ENCODE data around the gene MAJIN.
A peak's percentile ranks its signal among the peaks of the same experiment; 100 is the strongest.
"Not testable (repeated sequence)": the region's sequence is repeated elsewhere in the genome, so short reads cannot be mapped to it uniquely, and the experiment has no call there.

MAJIN gene

DNA sequence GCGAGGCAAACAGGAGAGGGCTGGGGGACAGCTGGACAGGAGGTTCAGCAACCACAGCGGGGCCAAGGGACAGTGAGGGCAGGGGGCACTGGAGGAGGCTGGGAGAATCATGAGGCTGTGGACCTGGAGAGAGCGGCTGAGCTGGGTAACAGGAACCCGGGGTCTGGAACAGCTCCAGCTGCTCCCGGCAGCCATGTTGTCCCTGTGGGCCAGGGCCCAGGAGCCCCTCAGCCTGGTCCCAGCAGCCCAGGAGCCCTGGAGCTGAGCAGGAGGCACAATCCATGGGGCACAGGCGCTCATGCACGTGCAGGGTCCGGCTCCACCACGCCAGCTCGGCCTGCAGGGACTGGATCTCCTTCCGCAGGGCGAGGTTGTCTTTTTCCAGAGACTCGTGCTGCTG, 17.5 kb upstream of the MAJIN start:
- DNase-seq = no peak

- no peak for DNase-seq
Measured at GRCh38 chr11:64987998-64988854, 16.3 kb upstream of the MAJIN start.

DNA sequence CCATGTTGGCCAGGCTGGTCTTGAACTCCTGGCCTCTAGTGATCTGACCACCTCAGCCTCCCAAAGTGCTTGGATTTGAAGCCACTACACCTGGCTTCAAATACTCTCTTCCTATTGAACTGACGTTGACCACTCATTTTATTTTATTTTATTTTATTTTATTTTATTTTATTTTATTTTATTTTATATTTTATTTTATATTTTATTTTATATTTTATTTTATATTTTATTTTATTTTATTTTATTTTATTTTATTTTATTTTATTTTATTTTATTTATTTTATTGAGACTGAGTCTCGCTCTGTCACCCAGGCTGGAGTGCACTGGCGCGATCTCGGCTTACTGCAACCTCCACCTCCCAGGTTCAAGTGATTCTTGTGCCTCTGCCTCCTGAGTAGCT, 11.4 kb upstream of the MAJIN start:
- not testable (repeated sequence) for DNase-seq

- no peak for DNase-seq
Measured at GRCh38 chr11:64976651-64977050, 4.7 kb upstream of the MAJIN start.

DNA sequence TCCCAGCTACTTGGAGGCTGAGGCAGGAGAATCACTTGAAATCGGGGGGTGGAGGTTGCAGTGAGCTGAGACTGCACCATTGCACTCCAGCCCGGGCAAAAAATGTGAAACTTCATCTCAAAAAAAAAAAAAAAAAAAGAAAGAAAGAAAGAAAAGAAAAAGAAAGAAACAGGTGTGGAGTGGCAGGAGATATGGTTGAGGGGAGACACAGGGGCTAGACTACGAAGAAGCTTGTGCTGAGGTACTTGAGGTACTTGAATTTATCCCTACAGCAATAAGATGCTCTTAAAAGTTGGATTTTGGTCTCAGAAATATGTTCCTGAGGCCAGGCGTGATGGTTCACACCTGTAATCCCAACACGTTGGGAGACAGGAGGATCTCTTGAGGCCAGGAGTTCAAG, 2.2 kb upstream of the MAJIN start:
- DNase-seq = no peak

GRCh38 chr11:64970731-64971151, 1.2 kb downstream of the MAJIN start:
- DNase-seq = peak; percentile 22 to 39

- no peak for DNase-seq
Measured at GRCh38 chr11:64969209-64969608, 2.7 kb downstream of the MAJIN start.

GRCh38 chr11:64967375-64967774, 4.5 kb downstream of the MAJIN start:
- DNase-seq = no peak

DNA sequence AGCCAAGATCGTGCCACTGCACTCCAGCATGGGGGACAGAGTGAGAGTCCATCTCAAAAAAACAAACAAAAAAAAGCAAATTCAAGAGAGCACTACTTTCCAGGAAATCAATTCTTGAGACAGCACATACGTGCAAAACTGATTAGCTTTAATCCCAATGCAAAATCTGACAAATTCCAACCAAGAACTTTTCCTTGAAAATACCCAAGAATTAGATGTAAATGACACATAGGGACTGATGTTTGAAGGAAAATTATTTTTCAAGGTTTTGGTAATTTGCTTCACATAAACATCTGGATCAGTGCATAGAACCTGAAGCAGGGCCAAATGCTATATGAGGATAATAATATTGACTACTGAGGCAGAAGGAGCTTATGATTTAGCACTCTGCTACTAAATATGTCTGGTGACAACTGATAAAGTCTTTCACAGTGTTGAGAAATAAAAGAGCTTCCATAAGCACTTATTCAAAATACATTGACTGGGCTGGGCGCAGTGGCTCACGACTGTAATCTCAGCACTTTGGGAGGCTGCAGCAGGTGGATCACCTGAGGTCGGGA, 8.8 kb downstream of the MAJIN start:
- no peak for DNase-seq

- no peak for DNase-seq
Measured at GRCh38 chr11:64960719-64961118, 11.2 kb downstream of the MAJIN start.

GRCh38 chr11:64959498-64959897, 12.4 kb downstream of the MAJIN start:
- no peak for DNase-seq

GRCh38 chr11:64954201-64954600, 17.7 kb downstream of the MAJIN start:
- DNase-seq = no peak

- no peak for DNase-seq
Measured at GRCh38 chr11:64951529-64951928, 20.4 kb downstream of the MAJIN start.

GRCh38 chr11:64947208-64947814, 24.6 kb downstream of the MAJIN start:
- DNase-seq = no peak

DNA sequence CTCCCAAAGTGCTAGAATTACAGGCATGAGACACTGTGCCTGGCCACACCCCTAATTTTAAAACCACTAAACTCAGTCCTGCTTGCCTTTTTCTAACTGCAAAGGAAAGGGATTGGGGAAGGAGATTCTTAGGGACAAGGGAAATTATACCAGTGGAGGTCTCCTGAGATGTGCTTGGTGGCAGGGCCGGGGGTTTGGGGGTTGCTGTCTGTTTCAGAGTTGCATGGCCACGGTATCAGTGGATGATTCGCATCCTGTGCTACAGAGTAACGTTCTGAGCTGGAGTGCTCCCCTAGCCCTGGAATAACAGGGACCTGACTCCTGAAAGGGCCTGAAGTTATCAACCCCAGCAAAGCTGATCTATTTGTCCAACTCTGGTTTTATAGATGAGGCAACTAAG, 35.4 kb downstream of the MAJIN start:
- DNase-seq = no peak

DNA sequence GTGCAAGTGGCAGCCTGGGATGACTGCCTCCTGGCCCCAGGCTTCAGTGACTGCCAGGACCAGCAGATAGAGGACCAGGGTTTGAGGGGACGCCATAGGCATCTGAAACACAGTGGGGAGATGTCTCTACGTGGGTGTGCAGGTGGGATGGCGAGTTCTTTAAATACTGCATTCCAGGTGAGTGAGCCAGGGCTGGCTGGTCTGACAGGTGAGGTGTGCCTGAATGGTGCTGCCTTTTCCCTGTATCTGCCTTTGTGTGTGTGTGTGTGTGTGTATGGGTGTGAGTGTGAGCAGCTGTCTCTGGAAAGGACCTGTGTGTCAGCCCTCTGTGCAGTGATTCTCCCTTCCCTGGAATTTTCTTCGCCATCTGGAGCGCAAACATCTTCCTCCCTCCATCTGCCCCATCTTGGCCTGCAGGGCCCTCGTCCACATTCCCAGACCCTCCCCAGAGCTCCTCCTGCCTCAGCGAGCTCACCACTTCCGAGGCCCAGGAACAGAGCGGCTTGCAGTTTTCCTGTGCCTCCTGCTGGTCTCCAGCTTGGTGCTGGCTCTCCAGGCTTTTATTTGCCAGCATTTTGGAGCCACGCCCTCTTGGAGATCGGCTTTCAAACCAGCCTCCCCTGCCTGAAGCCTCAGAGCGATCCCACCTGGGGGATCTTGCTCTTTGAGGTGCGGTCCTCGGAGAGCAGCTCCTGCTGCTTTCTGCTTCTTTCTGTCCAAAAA, 36.4 kb downstream of the MAJIN start, which contains the start of gene GPHA2:
GPHA2 (minus strand) TSS at position 535 of the 723 bp plus-strand sequence; CDS start at position 102, 433 bp downstream.
- DNase-seq = no peak

GRCh38 chr11:64934682-64935358, 37.1 kb downstream of the MAJIN start:
- no peak for DNase-seq

DNA sequence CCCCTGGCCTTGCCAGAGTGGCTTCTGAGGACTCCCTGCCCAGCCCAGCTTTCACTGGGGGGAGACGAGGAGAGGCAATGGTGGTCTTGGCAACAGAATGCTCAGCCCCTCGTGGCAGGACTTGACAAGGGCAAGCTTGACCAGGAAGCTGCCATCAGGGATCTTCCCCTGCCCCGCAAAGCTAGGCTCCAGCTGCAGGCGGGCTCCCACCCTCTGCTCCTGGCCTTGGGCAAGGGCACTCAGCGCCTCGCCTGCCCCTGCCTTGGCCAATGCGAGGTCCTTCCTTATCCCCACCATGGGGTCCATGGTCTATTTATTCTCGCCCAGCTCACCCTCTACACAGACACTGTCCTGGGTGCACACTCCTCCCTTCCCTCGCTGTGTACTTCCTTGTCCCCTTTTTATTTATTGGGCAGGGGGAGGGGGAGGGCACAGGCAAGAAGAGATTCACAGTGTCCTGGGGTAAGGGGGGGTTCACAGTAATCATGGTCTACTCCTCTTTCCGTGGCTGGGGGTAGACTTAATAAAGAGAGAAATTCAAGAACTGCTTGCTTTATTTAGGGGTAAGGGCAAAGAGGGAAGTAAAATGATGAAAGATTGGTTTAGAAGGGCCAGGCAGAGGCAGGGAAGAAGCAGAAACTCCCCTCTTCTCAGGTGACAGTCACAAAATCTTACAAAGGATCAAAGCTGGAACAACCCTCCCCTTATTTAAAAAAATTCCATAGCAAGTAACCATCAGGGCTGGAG, 37.8 kb downstream of the MAJIN start:
- DNase-seq = no peak

GRCh38 chr11:64933213-64933934, 38.5 kb downstream of the MAJIN start:
- no peak for DNase-seq

- no peak for DNase-seq
Measured at GRCh38 chr11:64932324-64932723, 39.6 kb downstream of the MAJIN start.

- DNase-seq = no peak
Measured at GRCh38 chr11:64931290-64931689, 40.6 kb downstream of the MAJIN start.

Data from activated CD4-positive, alpha-beta T cell treated with anti-CD3 and anti-CD28 coated beads for 4 hours (primary cell).